GM12878 (cell line): ENCODE results near the gene CDHR5. TPM values are rescaled to one million over a fixed set of nuclear protein-coding genes. Genes with fewer than 3 reads are reported as not detected.
A peak's percentile ranks its signal among the peaks of the same experiment; 100 is the strongest.

Experiments
- ATAC-seq: fragments of 200-7000 bp; cut with Tn5 transposase; 3 replicates; pipeline ENCODE4 v1.9.1; 2020; ENCODE audit warnings: mild to moderate bottlenecking, moderate library complexity
- BruUV-seq: library from RNA; stranded (reverse); fragments of 400-500 nt; replicated peaks from 2 replicates; lab custom pipeline; 2021; lab: Mats Ljungman, UMichigan
- CTCF ChIA-PET: fragments of 300-600 bp; sonication (Branson Sonifier 250); formaldehyde crosslinking; extraction: SDS; loops from one replicate; lab custom pipeline; 2021; ENCODE audit warnings: inconsistent platforms; lab: Yijun Ruan, JAX
- POLR2A ChIA-PET: fragments of 350-600 bp; formaldehyde crosslinking; extraction: SDS; loops from one replicate; lab custom pipeline; 2021; ENCODE audit warnings: inconsistent platforms; lab: Charles Lee
- RAD21 ChIA-PET: fragments of 300-600 bp; sonication (Branson Sonifier 250); formaldehyde crosslinking; loops from one replicate; lab custom pipeline; 2023; ENCODE audit warnings: antibody characterized with exemption; ENCODE audit not compliant: unreplicated experiment; lab: Charles Lee
- SMC1A ChIA-PET: fragments of 300-600 bp; sonication (Branson Sonifier 250); formaldehyde crosslinking; loops from one replicate; lab custom pipeline; 2023; ENCODE audit not compliant: unreplicated experiment, uncharacterized antibody; lab: Charles Lee
- DNase-seq: peaks from one replicate; pipeline ENCODE4 v3.0.0-alpha.2; 2011; ENCODE audit warnings: low read depth, low spot score
- FAIRE-seq: peaks from 3 replicates; lab custom pipeline; 2011; peaks lifted over from hg19 to GRCh38; lab: Jason Lieb, UNC
- H2AFZ ChIP-seq: 2 replicates; pipeline ENCODE4 v1.6.0; 2011; ENCODE audit warnings: low read depth, low read length, control low read depth; ENCODE audit not compliant: control insufficient read depth
- H3K27ac ChIP-seq: 2 replicates; pipeline ENCODE4 v1.5.1; 2011; ENCODE audit warnings: control low read depth; ENCODE audit not compliant: control insufficient read depth, insufficient read depth
- H3K27me3 ChIP-seq, 2 experiments: replicated peaks in 1 of 2; 2 replicates each; pipeline versions ENCODE4 v1.6.0 to v1.6.1; 2011; ENCODE audit warnings: low read length in 1 of 2; ENCODE audit not compliant: control insufficient read depth in 2 of 2, insufficient read depth in 2 of 2
- H3K36me3 ChIP-seq, 2 experiments: 2 replicates each; pipeline ENCODE4 v1.5.1; 2011; ENCODE audit warnings: low read length in 1 of 2; ENCODE audit not compliant: control insufficient read depth in 2 of 2, insufficient read depth in 2 of 2
- H3K4me1 ChIP-seq: 2 replicates; pipeline ENCODE4 v1.6.1; 2011; ENCODE audit warnings: mild to moderate bottlenecking, low read length, moderate library complexity, mixed read lengths; ENCODE audit not compliant: control insufficient read depth, insufficient read depth
- H3K4me2 ChIP-seq: 2 replicates; pipeline ENCODE4 v1.6.0; 2011; ENCODE audit warnings: control low read depth; ENCODE audit not compliant: control insufficient read depth, insufficient read depth
- H3K4me3 ChIP-seq: fragments of 200-600 bp; sonication (generic); 2 replicates; pipeline ENCODE4 v1.5.1; 2016
- H3K79me2 ChIP-seq: 2 replicates; pipeline ENCODE4 v1.6.0; 2011; ENCODE audit warnings: low read length; ENCODE audit not compliant: control insufficient read depth, insufficient read depth
- H3K9ac ChIP-seq: 2 replicates; pipeline ENCODE4 v1.8.0; 2011; ENCODE audit warnings: low read length, control low read depth, mixed read lengths; ENCODE audit not compliant: control insufficient read depth, insufficient read depth
- H3K9me3 ChIP-seq: replicated peaks from 3 replicates; pipeline ENCODE4 v1.5.1; 2011; ENCODE audit warnings: mild to moderate bottlenecking, low read length; ENCODE audit not compliant: control insufficient read depth, insufficient read depth
- H4K20me1 ChIP-seq: 2 replicates; pipeline ENCODE4 v1.6.0; 2011; ENCODE audit not compliant: control insufficient read depth, insufficient read depth
- ASH2L ChIP-seq: fragments of 300-600, 200-600 bp; sonication (generic); IDR thresholded peaks from 2 replicates; pipeline ENCODE4 v1.6.1; 2017; ENCODE audit warnings: low read depth, mild to moderate bottlenecking, borderline replicate concordance
- BHLHE40 ChIP-seq, 2 experiments: fragments of 450-650 bp in 1 of 2; IDR thresholded peaks; 2 replicates each; pipeline ENCODE4 v1.6.1; 2011 to 2017; ENCODE audit warnings: low read depth in 2 of 2, borderline replicate concordance in 1 of 2, improper control_type of control experiment in 1 of 2, low read length in 1 of 2, mild to moderate bottlenecking in 1 of 2
- CBX5 ChIP-seq: sonication (generic); IDR thresholded peaks from 2 replicates; pipeline ENCODE4 v1.6.1; 2016; ENCODE audit warnings: low read depth, moderate library complexity, mild to moderate bottlenecking, inconsistent platforms
- FOS ChIP-seq: IDR thresholded peaks from 3 replicates; pipeline ENCODE4 v1.6.1; 2011; ENCODE audit warnings: borderline replicate concordance; ENCODE audit not compliant: insufficient read length; ENCODE audit errors: extremely low read depth
- IKZF2 ChIP-seq, 2 experiments: fragments of 450-650 bp; IDR thresholded peaks; 2 replicates each; pipeline ENCODE4 v1.6.1; 2017; ENCODE audit warnings: mild to moderate bottlenecking in 2 of 2, moderate library complexity in 2 of 2
- JUNB ChIP-seq: IDR thresholded peaks from 2 replicates; pipeline ENCODE4 v1.6.1; 2016; ENCODE audit warnings: antibody characterized with exemption, mild to moderate bottlenecking
- JUND ChIP-seq: IDR thresholded peaks from 2 replicates; pipeline ENCODE4 v1.6.1; 2012; ENCODE audit warnings: low read depth, mild to moderate bottlenecking, low read length, improper control_type of control experiment, moderate library complexity
- KDM1A ChIP-seq: fragments of 200-600 bp; sonication (generic); IDR thresholded peaks from 2 replicates; pipeline ENCODE4 v1.6.1; 2016; ENCODE audit warnings: borderline replicate concordance
- MAX ChIP-seq: IDR thresholded peaks from 2 replicates; pipeline ENCODE4 v1.6.1; 2012; ENCODE audit warnings: low read depth, low read length, improper control_type of control experiment
- NFIC ChIP-seq: IDR thresholded peaks from 2 replicates; pipeline ENCODE4 v1.6.1; 2012; ENCODE audit warnings: low read depth, mild to moderate bottlenecking, inconsistent platforms, low read length, moderate library complexity
- RAD51 ChIP-seq: fragments of 450-650 bp; IDR thresholded peaks from 2 replicates; pipeline ENCODE4 v1.6.1; 2016; ENCODE audit warnings: moderate library complexity, mild to moderate bottlenecking, inconsistent platforms
- SKIL ChIP-seq: fragments of 450-650 bp; IDR thresholded peaks from 2 replicates; pipeline ENCODE4 v1.6.1; 2017; ENCODE audit warnings: mild to moderate bottlenecking, low read depth, inconsistent platforms; ENCODE audit not compliant: poor library complexity, severe bottlenecking
- WRNIP1 ChIP-seq: IDR thresholded peaks from 2 replicates; pipeline ENCODE4 v1.6.1; 2011; ENCODE audit warnings: low read depth, low read length, improper control_type of control experiment, borderline replicate concordance
- YBX1 ChIP-seq: fragments of 450-650 bp; IDR thresholded peaks from 2 replicates; pipeline ENCODE4 v1.6.1; 2016; ENCODE audit warnings: antibody characterized with exemption
- ZBED1 ChIP-seq: IDR thresholded peaks from 2 replicates; pipeline ENCODE4 v1.6.1; 2016; ENCODE audit warnings: borderline replicate concordance
- ZBTB4 ChIP-seq: fragments of 450-650 bp; formaldehyde crosslinking; IDR thresholded peaks from 2 replicates; pipeline ENCODE4 v1.4.0; 2022; ENCODE audit warnings: mild to moderate bottlenecking, moderate library complexity
- ZNF274 ChIP-seq: IDR thresholded peaks from one replicate; pipeline ENCODE4 v1.8.0; 2011; ENCODE audit not compliant: insufficient read length, insufficient read depth
- ZZZ3 ChIP-seq: IDR thresholded peaks from 2 replicates; pipeline ENCODE4 v1.6.1; 2011; ENCODE audit warnings: low read depth; ENCODE audit not compliant: control insufficient read depth, insufficient read length
- WGBS: methylation state at CpG from one replicate; pipeline ENCODE4 v1.1.6; 2016; ENCODE audit warnings: low lambda C conversion rate; ENCODE audit not compliant: insufficient replicate concordance, insufficient coverage; ENCODE audit errors: missing lambda C conversion rate; 5-methylcytosine and 5-hydroxymethylcytosine counted together
- in situ Hi-C: fragments of 300-500 bp; cut with MboI; formaldehyde crosslinking; loops from 9 replicates; pipeline ENCODE4 v1.14.3; 2018; ENCODE audit warnings: mixed read lengths
- intact Hi-C: fragments of 100-400 bp; cut with micrococcal nuclease; formaldehyde crosslinking; loops from one replicate; pipeline ENCODE4 v1.14.2; 2022; ENCODE audit not compliant: unreplicated experiment
- polyA plus RNA-seq, 11 experiments: library from polyadenylated mRNA; depleted of rRNA in 4 of 11; unstranded in 6 of 11; stranded (reverse) in 5 of 11; fragments of >200 nt; fragmentation: Nextera tagmentation in 4 of 11; fragmentation: Illumina TruSeq in 1 of 11; extraction: Ambion mirVana in 4 of 11; extraction: Trizol in 1 of 11; gene quantifications; 1 replicate in 1 of 11; 2 replicates in 10 of 11; pipeline versions ENCODE4 v1.2.1 to v1.2.3, GENCODE V29; 2011 to 2016; ENCODE audit warnings: inconsistent platforms in 2 of 11, missing spikeins in 2 of 11, low read depth in 1 of 11
- total RNA-seq, 4 experiments: library from RNA; depleted of rRNA in 3 of 4; stranded (reverse); fragments of >200 nt in 3 of 4; fragmentation: Illumina TruSeq in 1 of 4; extraction: Trizol in 1 of 4; gene quantifications; 2 replicates each; pipeline versions ENCODE4 v1.2.1 to v1.2.3, GENCODE V29; 2013 to 2021

Gene CDHR5
- total and polyA plus RNA-seq, 10 of the 15 experiments (the other 5 are each of a cell fraction or from before 2014, with no cell fraction given), result 0.06 TPM; not detected in 9

GRCh38 chr11:575996-576768 is 48.6 kb downstream of the CDHR5 start, which contains the start of gene PHRF1:
Gene PHRF1 (plus strand): TSS chr11:576470. CDS start chr11:581513, 5,043 bp downstream.
- ChIA-PET POLR2A (interaction anchor here (0.7 to 1.2 kb wide), 11 partner anchors 11 to 150 kb away, joined by 3 to 15 read pairs (median 4); partner anchors contain the start of genes DEAF1, HRAS, IRF7 and LRRC56), CTCF (interaction anchor here (0.7 to 1.5 kb wide), 4 partner anchors 40 to 148 kb away, joined by 3 to 6 read pairs (median 4); partner anchors contain the start of gene HRAS), SMC1A (interaction anchor here (0.7 to 0.9 kb wide), 3 partner anchors 38 to 120 kb away, joined by 3 read pairs; partner anchors contain the start of genes HRAS and TMEM80), RAD21 (interaction anchor here (0.7 to 1.5 kb wide), 7 partner anchors 20 to 150 kb away, joined by 3 to 6 read pairs (median 5); partner anchors contain the start of genes DEAF1, HRAS and TMEM80)
- Histone ChIP-seq H3K36me3 (peaks cover under 1 to 2% of the 10 kb centered on the region in 2 experiments), H3K4me1 (peaks cover 16% of the 10 kb centered on the region), H3K27ac (peak within 1 kb of the TSS; percentile 100), H3K4me3 (peak within 1 kb of the TSS; percentile 86), H3K27me3 (peaks cover 0 to 3% of the 10 kb centered on the region in 2 experiments; a peak in 2 of 4 replicates), H3K79me2 (peaks cover 45% of the 10 kb centered on the region), H2AFZ (peak within 1 kb of the TSS; percentile 100), H4K20me1 (peaks cover 28% of the 10 kb centered on the region), H3K9me3 (no peaks in the 10 kb centered on the region), H3K9ac (peak within 1 kb of the TSS; percentile 99), H3K4me2 (peak within 1 kb of the TSS; percentile 97)
- in situ Hi-C loops, result no loop called here
- ATAC-seq (peak; percentile 95), FAIRE-seq (peak; percentile 96), DNase-seq (peak; percentile 66)
- BruUV-seq, result no TSS peak
- intact Hi-C loops, result no loop called here
- WGBS, result under 1% methylated on average over 41 of the region's 99 CpGs
- TF ChIP-seq KDM1A (no peak), JUND (peak; percentile 100), CBX5 (no peak), BHLHE40 (IDR thresholded peaks at IDR 0.05; ENCODE audit: borderline replicate concordance in 1 of 2, low read depth in 2 of 2, low read length in 1 of 2) (peak; percentile 99), JUNB (no peak), ASH2L (peak; percentile 80; the same call in 1 of the 2 replicates), RAD51 (no peak), ZNF274 (no peak), SKIL (peak; percentile 97), FOS (no peak), ZBTB4 (no peak), WRNIP1 (no peak), IKZF2 (IDR thresholded peaks at IDR 0.05) (no peak), ZBED1 (no peak), YBX1 (no peak), ZZZ3 (no peak), MAX (no peak; the same call in 1 of the 2 replicates), NFIC (no peak)
